GM10266 (cell line): ENCODE measurements around the gene ZNF627.
A peak's percentile ranks its signal among the peaks of the same experiment; 100 is the strongest.

Experiments used
- DNase-seq: peaks from one replicate; pipeline ENCODE4 v3.0.0; 2012; ENCODE audit errors: extremely low spot score
- CTCF ChIP-seq: IDR thresholded peaks from 2 replicates; pipeline ENCODE4 v1.5.1; 2012; ENCODE audit warnings: mild to moderate bottlenecking, low read depth; ENCODE audit not compliant: control insufficient read depth, insufficient read depth; ENCODE audit errors: missing control alignments

The ZNF627 gene

GRCh38 chr19:11597202-11598102, at the start of gene ZNF627:
TSS of gene ZNF627 (plus strand) at chr19:11597483. CDS start at chr19:11597628, 145 bp downstream.
- TF ChIP-seq CTCF, result peak; percentile 4

GRCh38 chr19:11547929-11548700, 49.2 kb upstream of the ZNF627 start:
- TF ChIP-seq CTCF, result no peak

More at GRCh38 chr19:11597202-11598102, at the start of gene ZNF627:
- DNase-seq, result peak; percentile 97

GRCh38 chr19:11549386-11549953, 47.8 kb upstream of the ZNF627 start:
- no peak for DNase-seq
- no peak for TF ChIP-seq CTCF

More at GRCh38 chr19:11547929-11548700, 49.2 kb upstream of the ZNF627 start:
- DNase-seq, result no peak

- no peak for DNase-seq
- TF ChIP-seq CTCF, result no peak
Observed at GRCh38 chr19:11550265-11550664, 47.0 kb upstream of the ZNF627 start.

- no peak for DNase-seq
Observed at GRCh38 chr19:11551603-11552235, 45.6 kb upstream of the ZNF627 start.

More at GRCh38 chr19:11551603-11552235, 45.6 kb upstream of the ZNF627 start:
- TF ChIP-seq CTCF, result peak; percentile 49
